Left lobe of liver (tissue), 2 donors: ENCODE results near the gene ST8SIA2. TPM values are rescaled to one million over a fixed set of nuclear protein-coding genes. Genes with fewer than 3 reads are reported as not detected.
A peak's percentile ranks its signal among the peaks of the same experiment; 100 is the strongest.

Experiments used
- ATAC-seq: fragments of 200-7000 bp; cut with Tn5 transposase; one replicate; pipeline ENCODE4 v1.9.1; 2020; ENCODE audit warnings: mild to moderate bottlenecking, moderate library complexity
- DNase-seq: peaks from one replicate; pipeline ENCODE4 v3.0.0-alpha.2; 2020; ENCODE audit warnings: low spot score
- total RNA-seq: library from RNA; stranded (reverse); gene quantifications from one replicate; pipeline ENCODE4 v1.2.1, GENCODE V29; 2021
- donor health status: DM: no; HTN: no; CAD: no; lungs with moderate emphysema.
- donor health status: DM: no; HTN: yes; CAD: no.

Gene ST8SIA2, protein sequence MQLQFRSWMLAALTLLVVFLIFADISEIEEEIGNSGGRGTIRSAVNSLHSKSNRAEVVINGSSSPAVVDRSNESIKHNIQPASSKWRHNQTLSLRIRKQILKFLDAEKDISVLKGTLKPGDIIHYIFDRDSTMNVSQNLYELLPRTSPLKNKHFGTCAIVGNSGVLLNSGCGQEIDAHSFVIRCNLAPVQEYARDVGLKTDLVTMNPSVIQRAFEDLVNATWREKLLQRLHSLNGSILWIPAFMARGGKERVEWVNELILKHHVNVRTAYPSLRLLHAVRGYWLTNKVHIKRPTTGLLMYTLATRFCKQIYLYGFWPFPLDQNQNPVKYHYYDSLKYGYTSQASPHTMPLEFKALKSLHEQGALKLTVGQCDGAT
- not detected for total RNA-seq

DNA sequence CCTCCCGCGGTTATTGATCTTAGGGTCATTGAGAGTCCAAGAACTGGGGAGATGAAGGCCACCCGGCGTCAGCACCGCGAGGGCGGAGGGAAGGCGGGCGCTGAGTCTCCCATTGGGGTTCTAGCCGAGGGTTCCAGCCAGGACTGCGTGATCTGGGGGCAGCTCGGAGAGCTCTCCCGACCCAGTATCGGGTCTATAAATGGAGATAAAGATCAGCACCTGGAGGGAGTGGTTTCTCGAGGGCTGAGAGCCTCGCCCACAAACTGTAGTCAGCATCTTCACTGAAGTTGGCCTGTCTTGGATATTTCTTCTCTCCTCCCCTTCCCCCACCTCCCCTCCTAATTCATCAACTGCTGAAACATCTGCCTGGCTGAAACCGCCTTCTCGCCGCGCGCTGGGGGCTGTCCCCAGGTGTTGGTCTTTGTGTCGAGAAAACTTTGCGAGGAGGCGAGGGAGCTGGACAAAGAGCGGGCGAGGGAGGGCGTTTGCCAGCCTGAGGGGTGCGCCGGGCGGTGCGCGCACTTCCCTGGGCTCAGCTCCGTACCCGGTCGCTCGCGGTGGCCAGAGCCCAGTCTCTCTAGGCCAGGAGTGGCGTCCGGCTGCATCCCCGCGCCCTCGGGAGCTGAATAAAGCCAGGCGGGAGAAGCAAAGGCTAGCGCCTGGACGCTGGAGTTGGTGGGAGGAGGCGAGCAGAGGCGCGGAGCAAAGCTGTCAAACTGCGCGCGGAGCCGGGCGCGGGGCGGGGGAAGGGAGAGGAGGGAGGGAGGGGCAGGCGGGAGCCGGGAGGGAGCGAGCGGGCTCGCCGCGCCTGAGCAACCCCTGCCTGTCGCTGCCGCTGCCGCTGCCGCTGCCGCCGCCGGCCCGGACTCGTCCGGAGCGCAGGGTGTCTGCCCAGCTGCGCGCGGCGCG, at the start of gene ST8SIA2:
Gene ST8SIA2 (plus strand): TSS at position 811 of the 909 bp plus-strand sequence. CDS start 184 bp downstream, outside the sequence.
- no peak for DNase-seq
- ATAC-seq: no peak

DNA sequence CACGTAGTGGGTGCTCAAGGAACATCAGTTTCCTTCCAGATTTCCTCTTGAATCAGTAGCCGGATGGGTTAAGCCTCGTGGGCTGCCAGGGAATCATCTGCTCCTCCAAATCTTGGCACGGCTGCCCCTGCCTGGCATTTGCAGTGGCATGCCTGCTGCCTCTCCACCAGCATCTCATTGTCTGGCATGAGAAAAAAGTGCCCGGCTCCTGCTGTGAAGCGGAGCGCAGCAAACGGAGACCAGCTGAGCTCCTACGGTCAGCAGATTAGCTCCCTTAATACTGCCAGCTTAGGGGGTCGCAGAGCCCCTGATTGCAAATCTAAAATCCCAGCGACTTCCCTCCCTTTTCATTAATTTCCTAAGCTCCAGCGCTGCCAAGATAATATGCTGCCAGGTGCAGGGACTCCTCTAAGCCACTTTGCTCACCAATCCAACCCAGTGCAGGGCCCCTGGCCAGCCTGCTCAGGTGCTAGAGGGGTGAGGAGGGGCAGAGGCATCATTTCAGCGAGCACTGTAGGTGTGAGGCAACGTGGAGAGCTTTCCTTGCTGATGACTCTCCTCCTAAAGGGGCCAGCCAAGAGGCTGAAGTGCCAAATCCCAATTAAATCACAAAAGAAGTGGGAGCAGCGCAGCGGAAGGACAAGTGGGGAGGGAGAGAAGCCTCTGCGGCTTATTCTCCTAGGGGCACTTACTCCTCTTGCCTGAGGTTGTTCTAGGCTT, 49.6 kb upstream of the ST8SIA2 start:
- no peak for ATAC-seq
- DNase-seq: no peak

- DNase-seq: no peak
- no peak for ATAC-seq
These were observed 47.6 kb upstream of the ST8SIA2 start for GRCh38 chr15:92346063-92346462.

GRCh38 chr15:92355307-92355706, 38.4 kb upstream of the ST8SIA2 start:
- no peak for ATAC-seq
- DNase-seq: no peak

DNA sequence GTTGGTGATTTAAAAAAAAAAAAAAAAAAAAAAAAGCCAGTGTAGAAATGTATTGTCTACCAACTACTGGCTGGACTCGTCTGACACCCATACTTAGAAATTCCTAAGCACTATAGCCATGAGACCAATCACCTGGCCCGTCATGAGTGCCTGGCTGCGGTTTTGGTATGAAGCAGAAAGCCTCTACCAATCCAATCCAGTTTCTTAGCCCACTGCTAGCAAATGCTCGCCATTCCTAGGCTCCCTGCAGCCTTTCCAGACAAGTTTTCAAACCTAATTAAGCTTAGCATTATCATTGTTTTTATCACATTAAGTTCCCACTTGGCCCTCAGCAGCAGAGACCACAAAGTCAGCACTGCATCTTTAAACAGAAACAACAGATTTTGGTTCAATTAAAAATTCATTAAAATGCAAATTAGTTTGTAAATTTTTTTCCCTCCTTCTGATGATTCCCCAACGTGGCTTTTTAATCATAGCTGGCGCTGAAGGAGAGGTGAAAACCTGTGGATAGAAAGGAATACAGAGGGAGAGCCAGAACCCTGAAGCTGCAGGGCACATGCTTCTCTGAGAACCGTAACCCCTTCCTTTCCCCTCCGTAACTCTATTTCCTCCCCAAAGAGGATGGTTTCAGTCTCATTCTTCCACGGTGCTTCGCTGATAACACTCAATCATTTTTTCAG, 32.2 kb upstream of the ST8SIA2 start:
- no peak for DNase-seq
- no peak for ATAC-seq

DNA sequence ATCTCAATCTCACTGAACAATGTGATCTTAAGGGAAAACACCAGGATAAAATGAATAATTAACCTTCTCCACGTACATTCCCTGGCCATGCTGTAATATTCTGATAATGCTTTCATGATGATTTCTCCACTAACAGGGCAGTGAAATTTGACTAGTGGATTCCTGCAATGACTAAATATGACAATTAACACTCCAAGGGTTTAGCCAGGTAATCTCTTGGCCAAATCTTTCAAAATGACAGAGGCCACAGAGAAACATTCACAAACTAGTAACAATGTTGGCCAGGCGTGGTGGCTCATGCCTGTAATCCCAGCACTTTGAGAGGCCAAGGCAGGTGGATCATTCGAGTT, 31.7 kb upstream of the ST8SIA2 start:
- no peak for DNase-seq

GRCh38 chr15:92365084-92365483, 28.6 kb upstream of the ST8SIA2 start:
- no peak for DNase-seq

More for the DNA sequence above, 31.7 kb upstream of the ST8SIA2 start:
- ATAC-seq: no peak

DNA sequence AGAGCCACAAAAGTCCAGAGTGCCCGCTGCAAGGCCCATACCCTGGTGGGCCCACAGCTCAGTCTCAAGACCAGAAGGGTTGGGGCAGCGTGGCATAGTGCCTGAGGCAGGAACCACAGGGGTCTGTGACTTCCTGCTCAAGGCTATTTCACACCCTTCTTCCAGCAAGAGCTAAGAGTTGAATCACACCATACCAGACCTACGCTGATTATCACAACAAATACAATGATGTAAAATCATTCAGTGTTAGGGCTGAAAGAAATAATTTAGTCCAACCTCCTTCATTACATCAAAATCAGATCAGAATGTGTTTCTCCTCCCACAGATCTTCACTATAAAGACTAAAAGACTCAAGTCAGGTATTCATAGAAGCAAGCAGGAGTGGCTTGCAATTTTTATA, 27.8 kb upstream of the ST8SIA2 start:
- no peak for DNase-seq

More at GRCh38 chr15:92365084-92365483, 28.6 kb upstream of the ST8SIA2 start:
- no peak for ATAC-seq

DNA sequence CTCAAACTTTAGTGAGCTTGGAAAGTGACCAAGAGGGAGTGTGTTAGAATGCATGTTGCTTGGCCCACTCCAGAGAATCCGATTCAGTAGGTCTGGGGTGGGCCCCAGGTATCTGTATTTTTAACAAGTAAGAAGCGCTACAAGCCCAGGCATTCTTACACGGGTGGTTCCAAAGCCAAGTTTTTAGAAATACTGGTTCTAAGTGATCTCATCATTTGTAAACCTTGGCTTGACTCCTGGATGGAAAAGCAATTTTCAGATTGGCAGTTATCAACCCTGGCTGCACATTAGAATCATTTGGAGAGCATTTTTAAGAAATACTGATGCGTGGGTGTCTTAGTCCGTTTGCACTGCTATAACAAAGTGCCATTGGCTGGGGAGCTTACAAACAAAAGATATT, 27.3 kb upstream of the ST8SIA2 start:
- DNase-seq (no peak), ATAC-seq (no peak)

More for the DNA sequence above, 27.8 kb upstream of the ST8SIA2 start:
- no peak for ATAC-seq

- DNase-seq: no peak
These were observed 18.6 kb upstream of the ST8SIA2 start for GRCh38 chr15:92375057-92375456.

DNA sequence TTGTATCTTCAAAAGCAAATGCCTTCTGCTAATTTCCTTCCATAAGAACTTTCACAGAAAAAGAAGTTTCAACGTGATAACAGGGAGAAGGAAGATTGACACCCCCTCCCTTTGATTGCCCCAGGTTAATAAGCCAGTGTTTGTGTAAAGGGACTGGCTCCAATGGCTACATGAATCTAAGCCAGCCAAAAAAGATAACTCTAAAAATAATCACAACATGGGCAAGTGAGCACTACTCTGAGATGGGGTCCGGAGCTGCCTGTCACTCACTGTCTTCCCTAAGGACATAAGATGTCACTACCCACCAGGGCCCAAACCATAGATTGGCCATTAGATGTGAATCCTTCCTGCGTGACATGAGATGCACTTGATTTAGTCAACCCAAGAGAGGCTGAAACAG, 17.6 kb upstream of the ST8SIA2 start:
- ATAC-seq (no peak), DNase-seq (no peak)

More at GRCh38 chr15:92375057-92375456, 18.6 kb upstream of the ST8SIA2 start:
- ATAC-seq: no peak

DNA sequence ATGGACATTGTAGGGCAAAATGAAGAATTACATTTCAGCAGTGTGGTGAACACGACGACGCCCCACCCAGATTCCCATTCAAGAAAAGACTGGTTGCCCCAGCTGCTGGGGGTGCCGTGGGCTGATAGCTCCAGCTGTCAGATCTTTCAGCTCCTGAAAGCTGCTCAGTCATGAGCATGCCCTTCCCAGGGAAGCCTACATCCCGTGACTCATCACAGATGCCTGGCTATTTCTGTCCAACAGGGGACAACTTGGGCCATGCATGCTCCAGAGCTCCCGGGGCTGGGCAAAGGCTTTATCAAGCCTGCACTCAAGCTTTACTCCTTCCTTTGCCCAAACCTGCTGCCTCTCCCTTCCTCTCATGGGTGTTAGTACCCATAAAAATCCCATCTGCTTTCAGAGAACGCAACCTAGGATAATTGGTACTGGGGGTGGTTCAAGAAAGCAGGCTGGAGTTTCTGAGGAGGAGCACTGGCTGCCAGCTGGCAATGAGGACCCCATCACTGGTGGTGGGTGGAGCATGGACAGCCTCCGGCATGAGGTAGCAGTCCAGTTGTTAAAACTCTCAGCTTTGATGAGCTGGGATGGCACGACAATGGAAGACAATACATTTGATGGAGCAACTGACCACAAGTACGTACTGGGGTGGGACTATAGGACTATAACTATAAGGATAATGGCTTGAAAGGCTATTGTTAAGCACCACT, 16.4 kb upstream of the ST8SIA2 start:
- ATAC-seq (no peak), DNase-seq (no peak)

- peak; percentile 58 for ATAC-seq
- DNase-seq: no peak
These were observed 10.0 kb upstream of the ST8SIA2 start for GRCh38 chr15:92383519-92384324.

DNA sequence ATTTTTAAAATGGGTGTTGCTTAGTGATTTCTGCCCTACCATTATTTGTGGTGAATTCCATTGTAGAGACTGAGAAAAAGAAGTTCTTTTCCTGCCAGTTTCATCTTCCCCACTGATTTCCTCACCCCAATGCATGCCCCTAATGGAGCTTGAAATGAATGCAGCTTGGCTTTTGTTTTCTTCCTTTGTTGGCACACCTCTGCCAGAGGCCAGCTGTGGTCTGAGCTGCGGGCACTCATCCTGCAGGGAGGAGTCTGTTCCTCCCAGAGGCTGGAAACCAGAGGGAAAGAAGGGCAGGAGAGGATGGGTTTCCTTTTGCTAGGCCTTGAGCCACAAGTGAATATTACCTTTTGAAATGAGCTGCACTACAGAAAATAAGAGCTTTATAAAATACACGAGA, 9.3 kb upstream of the ST8SIA2 start:
- ATAC-seq: no peak
- no peak for DNase-seq

DNA sequence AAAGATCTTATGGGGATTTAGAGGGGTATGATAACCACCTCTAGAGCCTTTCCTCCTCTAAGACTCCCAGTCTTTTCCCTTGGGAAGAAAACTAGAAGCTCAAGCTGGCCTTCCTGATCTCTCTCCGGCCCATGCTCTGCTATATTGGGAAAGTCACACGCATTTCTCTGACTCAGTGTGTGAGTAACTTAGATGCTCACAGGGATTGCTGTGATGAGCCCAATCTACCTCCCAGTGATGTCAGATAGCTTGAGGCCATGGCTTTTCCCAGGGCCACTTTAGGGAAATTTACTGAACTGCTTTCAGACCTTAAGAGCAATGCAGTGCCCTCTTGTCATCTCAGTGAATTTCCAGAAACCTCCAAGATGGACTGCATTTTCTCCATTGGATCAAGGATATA, 8.6 kb upstream of the ST8SIA2 start:
- DNase-seq (no peak), ATAC-seq (no peak)

DNA sequence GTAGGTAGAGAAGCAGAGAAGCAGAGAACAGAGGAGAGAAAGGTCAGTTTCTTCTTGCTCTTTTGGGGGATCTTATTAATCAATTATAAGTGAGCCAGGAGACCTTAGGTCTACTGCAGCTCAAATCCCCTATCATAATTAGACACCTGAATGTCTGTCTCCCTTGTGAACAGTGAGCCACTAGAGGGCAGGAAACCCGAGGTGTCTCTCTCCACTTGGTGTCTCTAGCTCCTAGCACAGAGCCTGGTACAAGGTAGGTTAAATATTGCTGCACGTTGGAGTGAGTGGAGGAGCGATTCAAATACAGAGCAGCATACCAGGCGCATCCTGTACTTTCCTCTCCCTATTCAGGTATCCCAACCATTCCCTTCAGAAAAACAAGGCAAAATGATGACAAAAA, 2.0 kb upstream of the ST8SIA2 start:
- no peak for DNase-seq
- peak; percentile 83 for ATAC-seq

- no peak for DNase-seq
- ATAC-seq: no peak
These were observed 1.2 kb upstream of the ST8SIA2 start for GRCh38 chr15:92392462-92392861.

DNA sequence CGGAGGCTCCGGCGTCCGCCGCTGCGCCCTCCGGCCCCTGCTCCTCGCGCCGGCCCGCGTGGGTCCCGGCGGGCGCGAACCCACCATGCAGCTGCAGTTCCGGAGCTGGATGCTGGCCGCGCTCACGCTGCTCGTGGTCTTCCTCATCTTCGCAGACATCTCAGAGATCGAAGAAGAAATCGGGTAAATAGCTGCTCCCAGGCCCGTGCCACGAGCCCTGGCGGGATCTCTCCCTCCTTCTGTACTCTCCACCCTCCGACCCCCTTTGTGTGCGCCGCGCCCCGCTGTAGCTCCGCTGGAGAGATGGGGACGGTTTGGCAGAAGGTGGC, 263 bp downstream of the ST8SIA2 start:
- no peak for ATAC-seq
- DNase-seq: no peak
